Breast epithelium (tissue), 3 donors: Measurements from ENCODE around the gene ASTN2.

Experiments used
- POLR2A ChIP-seq: fragments of 450-650 bp; IDR thresholded peaks from one replicate; pipeline ENCODE4 v1.6.1; 2016; ENCODE audit warnings: antibody characterized with exemption, mild to moderate bottlenecking, moderate library complexity
- POLR2AphosphoS5 ChIP-seq, 3 donors: sonication (generic); formaldehyde crosslinking; IDR thresholded peaks; one replicate each; pipeline ENCODE4 v1.6.1; 2017; ENCODE audit warnings: antibody characterized with exemption in 3 of 3
- TF ChIP-seq, protein P1 (sequence below), 3 donors: fragments of 450-650 bp; IDR thresholded peaks; one replicate each; pipeline ENCODE4 v1.5.1; 2016 to 2017; ENCODE audit warnings: antibody characterized with exemption in 3 of 3, mild to moderate bottlenecking in 3 of 3, moderate library complexity in 3 of 3

- TF ChIP-seq, protein P1, sequence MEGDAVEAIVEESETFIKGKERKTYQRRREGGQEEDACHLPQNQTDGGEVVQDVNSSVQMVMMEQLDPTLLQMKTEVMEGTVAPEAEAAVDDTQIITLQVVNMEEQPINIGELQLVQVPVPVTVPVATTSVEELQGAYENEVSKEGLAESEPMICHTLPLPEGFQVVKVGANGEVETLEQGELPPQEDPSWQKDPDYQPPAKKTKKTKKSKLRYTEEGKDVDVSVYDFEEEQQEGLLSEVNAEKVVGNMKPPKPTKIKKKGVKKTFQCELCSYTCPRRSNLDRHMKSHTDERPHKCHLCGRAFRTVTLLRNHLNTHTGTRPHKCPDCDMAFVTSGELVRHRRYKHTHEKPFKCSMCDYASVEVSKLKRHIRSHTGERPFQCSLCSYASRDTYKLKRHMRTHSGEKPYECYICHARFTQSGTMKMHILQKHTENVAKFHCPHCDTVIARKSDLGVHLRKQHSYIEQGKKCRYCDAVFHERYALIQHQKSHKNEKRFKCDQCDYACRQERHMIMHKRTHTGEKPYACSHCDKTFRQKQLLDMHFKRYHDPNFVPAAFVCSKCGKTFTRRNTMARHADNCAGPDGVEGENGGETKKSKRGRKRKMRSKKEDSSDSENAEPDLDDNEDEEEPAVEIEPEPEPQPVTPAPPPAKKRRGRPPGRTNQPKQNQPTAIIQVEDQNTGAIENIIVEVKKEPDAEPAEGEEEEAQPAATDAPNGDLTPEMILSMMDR (IDR thresholded peaks at IDR 0.05) = no peak
- TF ChIP-seq POLR2A = no peak
- TF ChIP-seq POLR2AphosphoS5 (IDR thresholded peaks at IDR 0.05) = no peak
Observed at GRCh38 chr9:117395151-117395650, 19.7 kb downstream of the ASTN2 start.
